ENCODE results near the gene OR2A1.
"Not testable (repeated sequence)": the region's sequence is repeated elsewhere in the genome, so short reads cannot be mapped to it uniquely, and the experiment has no call there.

OR2A1 gene

DNA sequence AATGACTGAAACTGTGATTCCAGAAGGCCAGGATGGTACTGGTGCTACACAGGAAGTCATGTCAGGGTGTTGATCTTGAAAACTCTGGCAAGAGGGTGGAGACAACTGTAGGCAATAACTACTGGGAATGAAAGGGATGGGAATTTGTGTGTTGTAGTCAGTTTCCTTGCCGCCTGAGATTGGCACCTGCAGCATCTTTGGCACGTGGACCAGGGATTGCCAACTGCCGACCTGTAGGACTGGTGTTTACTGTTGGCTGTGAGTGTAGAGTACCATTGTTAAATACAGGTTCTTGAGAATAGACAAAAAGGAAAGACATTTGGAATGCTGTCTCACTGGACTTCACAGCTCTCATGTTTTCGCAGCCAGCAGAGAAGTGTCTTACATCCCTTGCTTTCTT, 11.1 kb downstream of the OR2A1 start:
- DNase-seq (ENCODE audit: low read depth, low spot score) = not testable (repeated sequence)

DNA sequence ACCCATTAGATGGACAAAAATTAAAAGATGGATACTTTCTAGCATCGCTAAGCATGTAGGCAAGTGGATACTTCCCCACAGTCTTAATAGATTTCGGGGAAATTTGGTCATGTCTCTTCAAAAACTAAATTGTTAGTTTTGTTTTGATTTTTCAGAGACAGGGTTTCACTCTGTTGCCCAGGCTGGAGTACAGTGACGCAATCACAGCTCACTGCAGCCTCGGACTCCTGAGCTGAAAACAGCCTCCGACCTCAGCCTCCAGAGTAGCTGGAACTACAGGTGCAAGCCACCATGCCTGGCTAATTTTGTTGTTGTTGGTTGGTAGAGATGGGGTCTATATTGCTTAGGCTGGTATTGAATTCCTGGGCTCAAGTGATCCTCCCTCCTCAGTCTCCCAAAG, 13.6 kb downstream of the OR2A1 start:
- not testable (repeated sequence) for DNase-seq (ENCODE audit: low read depth, low spot score)

DNA sequence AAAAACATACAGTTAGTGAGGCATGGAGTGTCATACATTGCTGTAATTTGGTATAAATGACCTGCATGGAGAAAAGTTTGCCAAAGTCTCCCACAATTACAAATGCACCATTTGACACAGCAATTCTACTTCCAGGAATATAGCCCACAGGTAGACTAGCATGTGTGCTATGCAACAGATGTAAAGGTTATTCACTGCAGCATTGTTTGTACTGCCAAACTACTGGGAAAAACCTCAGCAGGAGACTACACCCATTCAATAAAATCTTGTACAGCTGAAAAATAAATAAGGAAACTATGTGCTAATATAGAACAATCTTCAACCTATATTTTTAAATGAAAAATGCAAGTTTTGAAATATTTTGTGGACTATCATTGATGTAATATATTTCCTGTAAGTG, 17.8 kb downstream of the OR2A1 start:
- DNase-seq (ENCODE audit: low read depth, low spot score) = not testable (repeated sequence)

DNA sequence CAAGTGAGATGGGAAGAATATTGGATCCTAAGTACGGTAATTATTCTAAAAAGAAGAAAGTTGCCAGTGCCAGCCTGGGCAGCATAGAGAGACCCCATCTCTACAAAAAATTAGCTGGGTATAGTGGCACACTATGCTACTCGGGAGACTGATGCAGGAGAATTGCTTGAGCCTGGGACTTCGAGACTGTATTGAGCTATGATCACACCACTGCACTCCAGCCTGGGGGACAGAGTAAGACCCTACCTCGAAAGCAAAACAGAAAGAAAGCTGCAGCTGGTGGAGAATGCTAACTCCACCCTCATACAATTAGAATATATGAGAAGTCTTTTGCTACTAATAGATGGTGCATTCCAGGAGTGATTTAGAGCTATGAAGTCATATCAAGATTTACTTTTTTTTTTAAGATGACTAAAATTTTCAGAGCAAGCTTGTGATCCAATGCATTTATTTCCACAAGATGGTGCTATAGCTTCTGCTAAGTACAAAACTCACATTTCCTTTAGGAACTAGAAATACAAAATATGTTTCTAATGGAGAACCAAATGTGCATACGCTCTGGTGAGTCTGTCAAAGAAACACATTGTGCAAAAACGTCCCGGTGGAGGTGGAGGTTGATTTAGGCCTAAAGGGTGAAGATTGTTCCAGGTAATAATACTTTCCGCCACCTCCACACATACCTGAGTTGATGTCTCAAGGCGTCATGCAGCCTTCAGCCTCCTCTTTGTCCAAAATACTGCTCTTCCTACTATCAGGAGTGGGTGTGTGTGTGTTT, 19.2 kb downstream of the OR2A1 start:
- DNase-seq (ENCODE audit: low read depth, low spot score) = not testable (repeated sequence)

DNA sequence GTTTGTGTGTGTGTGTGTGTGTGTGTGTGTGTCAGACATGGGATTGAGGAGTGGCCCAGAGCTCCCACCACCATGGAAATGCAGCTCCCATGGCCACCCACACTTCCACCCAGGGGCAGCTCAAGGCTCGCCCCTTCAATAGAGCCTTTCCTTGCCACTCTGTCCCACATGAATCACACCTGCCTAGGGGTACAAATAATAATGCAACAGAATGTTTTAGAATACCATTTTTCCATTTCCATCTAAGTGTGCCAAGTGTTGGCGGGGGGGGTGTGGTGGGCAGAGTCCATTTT, 19.7 kb downstream of the OR2A1 start:
- DNase-seq (ENCODE audit: low read depth, low spot score) = not testable (repeated sequence)

DNA sequence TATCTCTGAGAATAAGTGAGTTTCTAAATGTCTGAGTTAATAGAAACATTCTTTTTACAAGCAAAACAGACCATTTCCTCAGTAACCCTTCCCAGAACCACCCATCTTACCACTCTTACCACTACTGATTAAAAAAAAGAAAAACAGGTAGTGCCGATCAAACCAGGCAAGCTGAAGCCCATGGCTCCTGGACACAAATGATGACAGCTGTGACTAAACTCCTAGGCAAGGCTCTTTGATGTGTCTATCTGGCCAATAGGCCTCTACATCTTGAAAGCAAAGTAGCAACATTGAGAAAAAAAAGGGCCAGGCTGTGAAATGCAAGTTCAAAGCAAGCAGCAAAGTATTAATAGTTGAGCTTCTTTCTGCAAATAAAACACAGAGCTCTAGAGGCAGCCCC, 36.4 kb downstream of the OR2A1 start:
- not testable (repeated sequence) for DNase-seq (ENCODE audit: low read depth, low spot score)

DNA sequence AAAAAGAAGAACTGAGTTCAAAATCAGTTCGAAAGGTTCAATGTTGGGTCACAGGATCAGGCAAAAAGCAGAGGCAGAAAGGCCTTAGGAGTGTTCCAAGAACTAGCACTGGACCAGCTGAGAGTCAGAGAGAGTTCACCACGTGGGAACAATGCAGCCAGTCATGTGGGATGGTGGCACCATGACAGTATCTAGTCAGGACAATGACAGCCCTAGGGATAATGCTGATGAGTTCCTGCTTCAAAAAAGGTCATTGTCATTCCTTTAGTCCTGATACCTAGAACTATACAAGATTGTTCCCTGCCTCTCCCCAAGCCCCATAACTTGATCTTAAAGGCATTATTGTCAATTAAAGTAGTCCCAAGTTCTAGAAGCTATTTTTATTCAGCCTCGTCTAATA, 39.4 kb downstream of the OR2A1 start:
- not testable (repeated sequence) for DNase-seq (ENCODE audit: low read depth, low spot score)

DNA sequence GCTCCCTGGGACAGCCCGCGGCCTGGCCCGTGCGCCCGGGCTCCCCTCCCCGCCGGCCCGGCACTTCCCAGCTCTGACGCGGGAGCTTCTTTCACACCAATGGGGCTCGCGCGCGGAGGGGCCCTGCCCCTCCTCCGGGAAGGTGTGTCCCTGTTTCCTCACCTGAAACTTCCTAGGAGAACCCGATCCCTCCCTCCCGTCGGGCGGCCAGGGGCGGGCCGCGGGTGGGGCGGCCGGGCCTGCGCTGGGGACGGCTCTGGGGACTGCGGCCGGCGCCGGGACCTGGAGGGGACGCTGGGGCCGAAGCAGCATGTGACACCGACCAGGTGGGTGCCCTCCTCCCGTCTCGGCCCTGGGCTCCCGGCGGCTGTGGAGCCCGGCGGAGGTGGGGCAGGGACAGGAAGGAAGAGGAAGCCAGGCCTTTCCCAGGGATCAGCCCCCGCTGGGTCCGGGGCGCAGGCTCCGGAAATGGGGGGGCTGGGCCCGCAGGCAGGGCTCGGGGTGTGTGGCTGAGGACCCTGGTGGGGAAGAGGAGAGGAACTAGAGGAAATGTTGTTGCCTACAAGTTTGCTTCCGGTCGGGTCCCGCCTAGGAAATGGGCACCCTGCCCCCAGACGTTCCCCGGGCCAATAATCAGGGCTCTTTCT, 43.1 kb downstream of the OR2A1 start, which contains the start of gene ARHGEF5:
Gene ARHGEF5, plus strand, starts transcription at position 227 of the 647 bp plus-strand sequence. CDS start 7,268 bp downstream, outside the sequence.
- DNase-seq (ENCODE audit: low read depth, low spot score) = not testable (repeated sequence)

DNA sequence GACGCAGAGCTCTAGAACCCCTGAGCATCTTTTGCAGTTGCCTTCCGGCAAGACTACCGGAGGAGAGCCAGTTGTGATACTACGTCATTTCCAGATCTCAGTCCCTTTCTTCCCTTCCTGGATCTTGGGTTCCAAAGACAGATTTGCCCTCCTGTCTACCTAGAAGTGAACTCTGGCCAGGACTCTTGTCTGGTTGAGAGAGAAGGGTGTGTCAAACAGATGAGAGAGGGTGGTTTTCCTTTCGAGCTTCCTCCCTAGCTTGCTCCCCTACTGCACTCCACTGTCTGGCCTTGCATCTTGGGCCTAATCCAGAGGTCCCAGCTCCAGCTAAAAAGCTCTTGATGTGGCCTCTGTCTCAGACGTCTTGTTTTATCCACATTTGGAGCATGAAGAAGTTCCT, 44.0 kb downstream of the OR2A1 start:
- DNase-seq (ENCODE audit: low read depth, low spot score) = not testable (repeated sequence)

DNA sequence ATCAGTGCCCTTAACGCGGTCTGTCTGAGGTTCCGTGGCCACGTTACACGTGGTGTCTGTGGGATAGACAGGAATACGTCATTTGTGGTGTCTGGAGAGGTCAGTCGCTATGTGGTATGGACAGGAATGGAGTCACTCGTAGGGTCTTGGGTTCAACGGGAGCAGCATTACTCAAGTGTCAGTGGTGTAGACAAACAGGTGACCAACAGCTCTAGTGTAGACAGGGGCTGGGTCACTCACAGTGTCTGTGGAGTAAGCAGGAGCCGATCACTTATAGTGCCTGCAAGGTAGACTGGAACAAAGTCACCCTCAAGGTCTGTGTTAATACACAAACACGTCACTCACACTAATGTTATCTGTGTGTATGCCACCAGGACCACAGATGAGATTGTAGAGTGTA, 44.6 kb downstream of the OR2A1 start:
- not testable (repeated sequence) for DNase-seq (ENCODE audit: low read depth, low spot score)

DNA sequence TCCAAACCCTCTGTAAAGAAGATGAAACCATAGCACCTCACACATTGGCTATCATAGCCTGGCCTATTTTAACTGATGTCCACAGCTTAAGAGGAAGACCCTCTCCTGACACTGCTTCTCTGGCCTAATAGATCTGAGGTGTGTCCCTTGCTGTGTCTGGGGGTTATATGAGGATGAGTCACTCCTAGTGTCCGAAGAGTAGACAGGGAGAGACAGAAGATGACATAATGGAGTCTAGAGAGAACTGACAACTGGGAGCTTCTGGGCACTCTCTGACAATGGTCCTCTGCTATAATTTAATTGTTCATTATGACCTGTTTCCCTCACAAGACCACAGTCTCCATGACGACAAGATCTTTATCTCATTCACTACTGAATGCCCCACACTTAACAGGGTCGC, 49.8 kb downstream of the OR2A1 start:
- not testable (repeated sequence) for DNase-seq (ENCODE audit: low read depth, low spot score)

DNA sequence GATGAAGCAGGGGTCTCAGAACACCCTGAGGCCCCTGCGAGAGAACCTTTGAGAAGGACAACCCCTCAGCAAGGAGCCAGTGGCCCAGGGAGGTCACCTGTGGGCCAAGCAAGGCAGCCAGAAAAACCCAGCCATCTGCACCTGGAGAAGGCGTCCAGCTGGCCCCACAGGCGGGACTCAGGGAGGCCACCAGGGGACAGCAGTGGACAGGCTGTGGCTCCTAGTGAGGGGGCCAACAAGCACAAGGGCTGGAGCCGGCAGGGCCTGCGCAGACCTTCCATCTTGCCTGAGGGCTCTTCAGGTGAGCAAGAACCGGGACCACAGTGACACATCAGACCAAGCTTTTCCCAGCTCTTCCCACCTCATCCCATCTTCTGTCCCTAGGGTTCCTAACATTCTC, 53.3 kb downstream of the OR2A1 start:
- not testable (repeated sequence) for DNase-seq (ENCODE audit: low read depth, low spot score)

DNA sequence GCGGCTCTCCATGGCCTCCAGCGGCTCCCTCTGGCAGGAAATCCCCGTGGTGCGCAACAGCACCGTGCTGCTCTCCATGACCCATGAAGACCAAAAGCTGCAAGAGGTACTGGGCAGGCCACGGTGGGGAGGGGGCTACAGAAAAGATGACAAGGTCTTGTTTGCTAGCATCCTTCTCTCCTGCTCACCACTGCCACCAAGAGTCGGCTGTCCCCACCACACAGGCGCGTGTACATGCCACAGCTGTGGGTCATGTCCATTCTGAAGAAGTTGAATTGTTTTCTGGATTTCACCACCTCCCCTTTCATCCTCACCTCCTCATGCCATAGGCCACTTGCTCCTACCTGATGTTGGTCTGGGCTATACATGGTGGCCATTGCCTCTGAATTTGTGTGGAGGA, 55.0 kb downstream of the OR2A1 start:
- not testable (repeated sequence) for DNase-seq (ENCODE audit: low read depth, low spot score)

DNA sequence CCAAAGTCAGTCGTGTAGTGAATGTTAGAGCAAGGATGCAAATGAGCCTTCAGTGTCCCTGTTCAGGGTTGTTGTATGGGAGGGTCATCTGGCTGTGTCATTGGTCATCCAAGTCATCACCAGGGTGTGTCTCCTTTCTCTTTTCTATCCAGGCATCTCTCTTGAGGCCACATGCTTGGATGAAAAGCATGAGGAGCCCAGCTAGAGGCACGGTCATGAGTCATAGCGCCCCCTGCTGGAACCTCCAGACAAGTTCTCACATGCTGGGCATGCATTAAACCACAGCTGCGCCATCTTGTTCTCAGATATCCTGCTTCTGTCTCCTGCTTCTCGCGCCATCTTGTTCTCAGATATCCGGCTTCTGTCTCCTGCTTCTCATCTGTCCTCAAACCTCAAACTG, 57.0 kb downstream of the OR2A1 start:
- not testable (repeated sequence) for DNase-seq (ENCODE audit: low read depth, low spot score)
